NCI-H2196 treated with DMSO at 0.1 percent for 48 hours (cell line): ENCODE data around the gene MBOAT1.
A peak's percentile ranks its signal among the peaks of the same experiment; 100 is the strongest.
"Not testable (repeated sequence)": the region's sequence is repeated elsewhere in the genome, so short reads cannot be mapped to it uniquely, and the experiment has no call there.

Experiments used
- DNase-seq: peaks from one replicate; lab custom pipeline; 2025; ENCODE audit not compliant: unreplicated experiment; lab: John Stamatoyannopoulos, UW

Gene MBOAT1

GRCh38 chr6:20203561-20204511 lies 8.4 kb downstream of the MBOAT1 start:
- peak; percentile 21 for DNase-seq

- no peak for DNase-seq
These were observed 9.5 kb downstream of the MBOAT1 start for GRCh38 chr6:20202699-20203302.

DNA sequence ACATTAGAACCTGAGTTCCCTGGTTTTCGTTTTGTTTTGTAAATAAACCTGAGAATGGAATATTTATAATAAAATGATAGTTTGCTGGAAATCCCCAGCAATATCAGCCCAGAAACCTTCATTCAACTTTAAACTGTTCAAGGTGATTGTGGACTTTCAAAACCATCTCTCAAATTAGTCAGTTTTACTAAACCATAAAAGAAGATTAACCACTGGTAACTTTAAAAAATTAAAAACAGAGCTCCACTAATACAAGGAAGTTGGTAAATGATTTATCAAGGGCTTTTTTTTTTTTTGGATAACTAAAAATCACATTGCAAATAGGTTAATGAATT lies 10.0 kb downstream of the MBOAT1 start:
- DNase-seq, result no peak

GRCh38 chr6:20200761-20201630 lies 11.3 kb downstream of the MBOAT1 start:
- peak; percentile 58 for DNase-seq

DNA sequence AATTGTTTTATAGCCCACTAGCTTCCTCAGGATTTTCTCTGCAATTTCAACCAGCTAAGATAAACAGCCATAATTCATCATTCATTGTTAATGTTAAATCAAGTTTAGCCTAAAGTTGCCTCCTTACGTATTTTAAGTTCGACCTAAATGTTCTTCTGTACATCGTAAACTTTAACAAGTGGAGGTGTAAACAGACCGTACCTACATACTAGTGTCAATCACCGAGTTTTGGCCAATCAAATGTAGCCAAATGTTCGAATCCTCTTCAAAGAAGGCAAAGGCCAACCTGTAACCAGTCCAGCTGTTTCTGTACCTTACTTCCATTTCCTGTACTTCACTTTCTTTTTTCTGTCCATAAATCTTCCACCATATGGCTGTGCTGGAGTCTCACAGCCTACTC lies 13.5 kb downstream of the MBOAT1 start:
- DNase-seq, result no peak

DNA sequence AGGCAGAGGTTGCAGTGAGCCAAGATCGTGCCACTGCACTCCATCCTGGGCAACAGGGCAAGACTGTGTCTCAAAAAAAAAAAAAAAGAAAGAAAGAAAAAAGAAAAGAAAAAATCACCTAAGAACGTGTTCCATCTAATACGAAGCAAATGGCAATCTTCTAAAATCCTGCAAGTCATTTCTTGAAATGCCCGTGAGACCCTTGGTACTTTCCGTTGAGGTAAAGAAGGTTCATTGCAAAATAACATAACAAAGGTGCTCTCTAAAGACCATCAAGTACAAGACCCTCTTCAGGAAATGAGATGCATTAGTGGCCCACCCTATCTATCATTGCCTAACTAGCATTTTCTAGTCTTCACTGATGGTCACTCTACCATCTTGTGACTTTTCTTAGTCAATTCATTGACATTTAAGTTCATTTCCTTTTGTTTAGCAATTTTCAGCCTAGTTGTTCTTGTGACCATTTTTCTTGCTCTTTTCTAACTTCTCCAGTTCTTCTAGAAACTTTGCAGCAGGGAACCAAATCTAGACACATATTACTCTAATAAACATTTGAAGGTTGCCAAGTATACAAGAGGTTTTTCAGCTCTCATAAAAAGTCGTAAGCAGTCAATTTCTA lies 14.0 kb downstream of the MBOAT1 start:
- DNase-seq, result no peak

- no peak for DNase-seq
These were observed 15.0 kb downstream of the MBOAT1 start for GRCh38 chr6:20197251-20197650.

DNA sequence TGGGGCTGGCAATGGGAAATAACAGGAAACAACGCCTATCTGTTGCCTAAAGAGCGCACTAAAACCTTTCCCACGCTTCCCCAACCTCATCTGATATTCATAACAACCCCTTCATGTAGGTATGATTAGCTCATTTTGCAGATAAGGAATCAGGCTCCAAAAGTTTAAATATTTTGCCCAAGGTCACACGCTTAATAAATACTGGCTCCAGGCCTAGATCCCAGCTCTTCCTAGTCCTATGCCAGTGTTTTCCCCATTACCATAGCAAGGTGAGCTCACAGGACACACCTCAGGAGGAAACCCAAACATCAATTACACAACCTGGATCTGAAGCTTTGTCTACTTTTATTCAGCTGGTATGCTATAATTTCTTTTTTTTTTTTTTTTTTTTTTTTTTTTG lies 19.6 kb downstream of the MBOAT1 start:
- no peak for DNase-seq

DNA sequence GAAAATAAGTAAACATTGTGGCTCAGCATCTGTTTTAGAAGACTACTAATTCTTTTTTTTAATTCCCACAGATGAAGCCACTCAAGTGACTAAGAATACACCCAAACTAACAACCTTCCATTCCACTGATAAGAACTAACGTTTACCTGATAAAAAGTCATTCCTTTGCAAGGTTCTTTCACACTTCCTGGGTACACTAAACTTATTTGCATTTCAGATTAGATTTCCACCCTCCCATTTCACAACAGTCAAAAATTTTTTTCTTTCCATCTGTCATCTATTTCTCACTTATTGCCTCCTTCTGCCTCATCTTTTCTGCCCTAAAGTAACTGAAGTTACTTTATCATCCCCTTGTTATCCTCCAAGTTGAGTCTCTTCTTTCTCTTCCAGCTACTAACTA lies 20.3 kb downstream of the MBOAT1 start:
- no peak for DNase-seq

- no peak for DNase-seq
These were observed 23.6 kb downstream of the MBOAT1 start for GRCh38 chr6:20188630-20189075.

GRCh38 chr6:20186981-20187380 lies 25.3 kb downstream of the MBOAT1 start:
- no peak for DNase-seq

DNA sequence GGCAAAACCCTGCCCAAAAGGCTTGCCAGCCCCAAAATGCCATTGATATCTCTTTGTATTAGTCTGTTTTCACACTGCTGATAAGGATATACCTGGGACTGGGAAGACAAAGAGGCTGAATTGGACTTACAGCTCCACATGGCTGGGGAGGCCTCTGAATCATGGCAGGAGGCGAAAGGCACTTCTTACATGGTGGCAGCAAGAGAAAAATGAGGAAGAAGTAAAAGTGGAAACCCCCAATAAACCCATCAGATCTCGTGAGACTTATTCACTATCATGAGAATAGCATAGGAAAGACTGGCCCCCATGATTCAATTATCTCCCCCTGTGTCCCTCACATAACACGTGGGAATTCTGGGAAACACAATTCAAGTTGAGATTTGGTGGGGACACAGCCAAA lies 28.6 kb downstream of the MBOAT1 start:
- no peak for DNase-seq

DNA sequence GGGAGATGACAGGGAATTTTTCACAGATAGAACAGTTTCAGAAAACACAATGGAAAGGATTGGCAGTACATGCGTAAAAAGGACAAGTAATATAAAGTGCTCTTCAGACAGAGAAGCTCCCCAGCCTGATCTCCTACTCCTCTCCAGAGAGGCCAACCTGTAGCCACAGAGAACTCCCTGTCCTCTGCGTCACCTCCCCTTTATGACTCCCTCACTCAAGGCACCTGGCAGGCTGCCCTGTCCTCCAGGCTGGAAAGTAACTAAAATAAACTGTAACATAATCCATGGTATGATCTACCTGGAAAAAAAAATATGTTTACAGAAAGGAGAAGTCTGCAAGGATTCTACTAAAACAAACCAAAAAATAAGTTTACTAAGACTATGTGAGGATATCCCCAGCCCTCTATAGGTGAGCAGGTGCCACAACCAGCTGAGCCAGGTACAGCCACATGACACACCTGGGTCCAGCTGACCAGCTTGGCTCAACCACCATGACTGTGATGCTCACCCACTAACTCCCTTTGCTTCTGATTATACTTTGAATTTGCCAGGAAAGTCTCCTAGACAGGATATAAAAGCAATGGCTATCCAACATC lies 29.2 kb downstream of the MBOAT1 start:
- peak; percentile 81 for DNase-seq

DNA sequence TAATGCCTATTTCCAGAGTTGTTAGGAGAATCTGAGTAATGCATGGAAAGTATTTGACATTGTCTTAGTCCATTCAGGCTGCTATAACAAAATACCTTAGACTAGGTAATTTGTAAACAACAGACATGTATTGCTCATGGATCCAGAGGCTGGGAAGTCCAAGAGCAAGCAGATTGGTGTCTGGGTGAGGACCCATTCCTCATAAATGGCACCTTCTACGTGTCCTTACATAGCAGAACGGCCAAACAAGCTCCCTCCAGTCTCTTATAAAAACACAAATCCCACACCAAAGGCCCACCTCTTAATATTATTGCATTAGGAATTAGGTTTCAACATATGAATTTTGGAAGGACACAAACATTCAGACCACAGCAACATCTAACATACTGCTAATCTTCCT lies 30.2 kb downstream of the MBOAT1 start:
- no peak for DNase-seq

GRCh38 chr6:20180935-20181334 lies 31.3 kb downstream of the MBOAT1 start:
- no peak for DNase-seq

GRCh38 chr6:20179287-20180045 lies 32.8 kb downstream of the MBOAT1 start:
- not testable (repeated sequence) for DNase-seq

GRCh38 chr6:20178327-20178726 lies 33.9 kb downstream of the MBOAT1 start:
- DNase-seq, result no peak

GRCh38 chr6:20175810-20176410 lies 36.4 kb downstream of the MBOAT1 start:
- no peak for DNase-seq
